Central memory CD4-positive, alpha-beta T cell (primary cell): ENCODE data around the gene SPRED1.

Source experiments
- DNase-seq: peaks from one replicate; pipeline ENCODE4 v3.0.0; 2022
- total RNA-seq, 3 experiments: gene quantifications; one replicate each; lab custom pipeline; 2026; lab: John Stamatoyannopoulos, UW

Gene SPRED1
- total RNA-seq, result 0.58 to 9.4 (median 0.65) reads per million in 3 experiments

DNA sequence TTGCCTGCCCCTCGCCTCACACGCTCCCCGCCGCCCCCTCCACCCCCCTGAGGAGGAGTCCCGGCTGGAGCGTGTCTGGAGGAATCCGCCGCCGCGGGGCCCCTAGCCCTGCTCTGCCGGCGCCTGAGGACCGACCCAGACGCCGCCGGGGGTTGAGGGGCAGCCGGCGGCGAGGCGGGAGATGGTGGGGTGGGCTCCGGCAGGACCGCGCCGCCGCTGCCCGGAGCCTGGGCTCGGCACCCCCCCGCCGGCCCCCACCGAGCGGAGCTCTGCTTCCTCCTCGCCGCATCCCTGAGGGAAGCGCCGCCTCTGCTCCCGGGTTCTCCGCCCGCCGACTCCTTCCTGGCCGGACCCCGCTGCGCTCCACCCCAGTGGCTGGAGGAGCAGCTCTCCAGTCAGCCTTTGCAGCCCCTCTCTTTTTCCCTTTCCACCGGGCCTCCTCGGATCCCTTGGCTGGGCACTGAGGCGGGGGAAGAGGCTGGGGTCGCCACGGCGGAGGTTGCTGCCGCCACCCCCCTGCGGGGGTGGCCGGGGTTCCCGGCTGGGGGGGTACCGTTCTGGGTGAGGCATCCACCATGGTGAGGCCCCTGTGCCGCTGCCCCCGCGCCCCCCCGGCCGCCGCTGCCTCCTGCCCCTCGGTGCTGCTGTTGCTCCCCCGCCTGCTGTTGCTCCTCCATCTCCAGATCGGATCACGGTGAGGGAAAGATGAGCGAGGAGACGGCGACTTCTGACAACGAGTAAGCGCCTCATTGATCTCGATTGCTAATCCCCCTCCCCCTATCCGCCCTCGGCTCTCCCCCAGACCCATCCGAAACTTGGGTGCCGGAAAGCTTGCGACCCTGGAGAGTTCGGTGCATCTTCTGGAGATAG, at the start of gene SPRED1:
TSS of gene SPRED1 (plus strand) at position 356 of the 870 bp plus-strand sequence. CDS start at position 706, 350 bp downstream.
- peak; percentile 5 for DNase-seq

GRCh38 chr15:38205526-38206272, 46.9 kb upstream of the SPRED1 start:
- DNase-seq, result no peak

DNA sequence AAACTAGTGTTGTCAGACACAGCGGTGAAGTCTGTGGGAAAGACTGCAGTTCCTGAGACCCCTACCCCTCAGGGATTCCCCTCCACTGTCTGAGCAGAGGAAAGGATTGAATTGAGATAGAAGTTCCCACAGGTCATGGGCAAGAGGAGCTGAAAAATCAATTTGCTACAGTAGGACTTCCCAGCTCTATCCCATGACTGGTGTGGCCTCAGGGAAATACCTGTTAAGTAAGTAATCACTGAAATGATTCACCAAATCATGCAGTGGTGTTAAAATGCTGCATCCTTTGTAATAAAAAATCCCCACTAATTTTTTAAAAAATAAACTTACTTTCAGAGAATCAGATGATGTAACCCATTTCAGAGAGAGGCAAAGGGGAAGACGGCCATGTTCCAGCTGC, 45.0 kb upstream of the SPRED1 start:
- no peak for DNase-seq

- no peak for DNase-seq
Measured at GRCh38 chr15:38208206-38208605, 44.4 kb upstream of the SPRED1 start.

- no peak for DNase-seq
Measured at GRCh38 chr15:38208779-38209178, 43.9 kb upstream of the SPRED1 start.

- no peak for DNase-seq
Measured at GRCh38 chr15:38211249-38211648, 41.4 kb upstream of the SPRED1 start.

- DNase-seq, result no peak
Measured at GRCh38 chr15:38211811-38212210, 40.8 kb upstream of the SPRED1 start.

DNA sequence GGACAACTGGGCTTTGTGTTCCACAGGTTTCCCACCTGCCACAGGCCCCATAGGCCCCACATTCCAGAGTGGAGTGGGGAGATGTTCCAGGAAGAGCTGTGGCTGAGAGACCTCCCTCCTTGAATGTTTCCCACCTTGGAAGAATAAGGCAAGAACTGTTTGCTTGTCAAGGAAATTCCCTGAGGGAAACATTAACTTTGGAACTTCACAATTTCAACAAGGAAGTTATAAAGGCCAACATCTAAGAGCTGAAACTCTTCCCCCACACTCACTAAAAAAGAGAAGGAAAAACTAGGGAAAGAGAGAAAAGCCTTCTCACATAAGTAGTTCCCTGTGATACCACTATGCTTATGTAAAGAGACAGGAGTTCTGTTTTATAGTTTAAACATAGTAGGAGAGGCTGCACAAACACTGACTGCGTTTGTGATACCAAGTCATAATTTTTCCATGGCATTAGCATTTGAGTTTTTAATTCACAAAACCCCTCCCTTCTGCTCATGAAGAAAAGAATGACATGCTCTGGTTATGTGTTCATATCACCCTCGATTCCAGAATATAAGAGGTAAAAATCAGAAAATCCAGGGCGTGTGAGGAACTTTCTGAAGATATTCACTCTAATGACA, 39.8 kb upstream of the SPRED1 start:
- no peak for DNase-seq

- DNase-seq, result no peak
Measured at GRCh38 chr15:38213356-38213755, 39.3 kb upstream of the SPRED1 start.

GRCh38 chr15:38215707-38216106, 36.9 kb upstream of the SPRED1 start:
- DNase-seq, result no peak

DNA sequence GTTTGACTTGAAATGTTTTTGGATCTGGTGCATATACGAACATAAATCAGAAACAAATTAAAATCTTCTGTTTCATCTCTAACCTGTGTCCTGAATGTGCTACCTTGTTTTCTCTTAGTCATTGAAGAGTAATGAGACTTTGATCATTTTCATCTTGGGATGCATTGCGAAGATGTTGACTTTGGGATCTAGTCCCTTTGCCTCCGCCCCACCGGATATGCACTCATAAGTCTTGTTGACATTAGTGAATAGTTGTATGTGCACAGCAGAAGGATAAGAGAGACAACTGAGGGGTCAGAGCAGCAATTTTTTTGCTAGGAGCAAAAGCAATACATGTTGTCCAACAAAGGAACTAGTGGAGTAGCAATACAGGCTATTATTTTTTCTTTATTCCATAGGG, 35.9 kb upstream of the SPRED1 start:
- no peak for DNase-seq

DNA sequence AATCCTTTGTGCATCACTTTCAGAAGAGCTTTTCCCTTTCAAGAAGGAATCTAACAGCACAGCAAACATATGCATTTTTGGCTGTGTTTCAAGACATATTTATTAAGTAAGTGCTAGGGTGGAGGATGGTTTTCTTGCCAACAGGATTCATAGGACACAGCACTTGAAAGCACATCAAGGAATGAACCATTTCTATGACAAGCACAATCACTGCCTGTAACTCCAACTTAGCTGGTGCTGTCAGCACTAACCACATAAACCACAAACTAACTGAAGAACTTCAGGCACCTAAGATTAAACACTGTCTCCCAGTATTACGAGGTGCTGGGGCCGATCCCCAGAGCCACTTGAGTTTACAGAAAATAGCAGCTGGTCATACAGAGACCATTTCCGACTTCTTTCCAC, 35.4 kb upstream of the SPRED1 start:
- DNase-seq, result no peak

DNA sequence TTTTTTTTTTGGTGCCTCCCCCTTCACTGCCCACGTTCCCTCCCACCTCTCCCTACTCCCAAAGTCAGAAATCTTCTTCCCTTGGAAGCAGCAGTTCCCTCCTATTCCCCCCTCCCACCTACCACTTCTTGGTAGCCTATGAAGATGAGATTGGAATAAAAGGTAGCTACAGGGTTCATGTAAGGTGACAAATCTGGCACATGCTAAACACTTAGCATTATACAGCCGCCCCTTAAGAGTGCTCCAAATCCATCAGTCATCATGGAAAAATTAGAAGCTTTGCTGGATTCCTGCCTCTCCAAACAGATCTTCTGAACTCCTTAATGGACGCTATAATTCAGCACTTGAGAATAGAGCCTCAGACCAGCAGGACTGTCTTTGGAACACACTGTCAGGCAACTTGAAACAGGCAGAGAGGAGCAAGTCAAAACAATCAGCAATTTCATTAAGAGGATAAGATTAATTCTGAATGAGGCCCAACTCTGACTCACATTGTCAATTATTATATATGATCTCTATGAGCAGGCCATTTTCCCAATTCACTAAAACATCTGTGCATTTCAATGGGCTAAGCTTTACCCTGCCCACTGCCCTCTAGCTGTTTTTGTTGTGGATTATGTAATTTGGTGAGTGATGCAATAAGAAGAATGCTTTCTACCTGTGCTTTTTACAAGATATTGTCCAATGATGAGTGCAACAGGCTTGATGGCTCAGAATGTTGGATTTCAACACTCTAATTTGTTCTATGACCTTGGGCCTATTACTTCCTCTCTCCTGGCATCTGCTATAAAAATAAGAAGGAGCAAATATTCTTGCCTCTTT, 34.6 kb upstream of the SPRED1 start:
- DNase-seq, result no peak

- no peak for DNase-seq
Measured at GRCh38 chr15:38220606-38221273, 31.9 kb upstream of the SPRED1 start.

DNA sequence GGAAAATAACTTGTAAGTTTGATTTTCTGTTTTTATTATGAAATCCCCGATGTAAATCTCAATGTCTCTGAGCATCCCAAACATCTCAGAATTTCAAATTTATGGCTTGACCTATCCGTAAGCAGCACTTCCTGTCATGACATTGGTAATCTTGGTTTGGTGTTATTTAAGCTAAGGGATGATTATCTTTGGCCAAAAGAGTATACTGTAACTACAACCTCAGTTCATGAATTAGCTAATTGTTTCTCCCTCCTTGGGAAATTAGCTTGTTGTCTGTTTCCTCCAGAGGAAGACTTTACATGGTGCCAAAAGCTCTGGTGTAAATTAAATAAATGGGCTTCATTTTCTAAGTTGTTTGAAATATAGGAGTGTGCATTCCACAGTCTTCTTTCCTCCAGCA, 28.1 kb upstream of the SPRED1 start:
- no peak for DNase-seq

DNA sequence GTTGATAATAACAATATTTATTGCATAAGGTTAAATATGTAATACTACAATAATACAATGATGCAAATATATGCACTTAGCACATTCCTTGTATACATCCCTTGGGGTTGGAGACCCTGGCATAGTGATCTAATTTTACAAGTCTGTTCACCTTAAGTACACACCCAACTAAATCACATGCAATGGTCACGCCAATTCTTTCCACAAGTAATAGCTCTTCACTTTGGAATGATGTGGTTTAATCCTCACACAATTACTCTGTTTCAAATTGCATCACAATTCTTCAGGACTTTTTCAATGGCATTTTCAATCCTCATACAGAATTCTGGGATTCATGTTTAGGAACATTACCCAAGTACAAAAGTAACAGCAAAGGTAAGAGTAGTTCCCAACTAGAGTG, 27.3 kb upstream of the SPRED1 start:
- DNase-seq, result no peak

DNA sequence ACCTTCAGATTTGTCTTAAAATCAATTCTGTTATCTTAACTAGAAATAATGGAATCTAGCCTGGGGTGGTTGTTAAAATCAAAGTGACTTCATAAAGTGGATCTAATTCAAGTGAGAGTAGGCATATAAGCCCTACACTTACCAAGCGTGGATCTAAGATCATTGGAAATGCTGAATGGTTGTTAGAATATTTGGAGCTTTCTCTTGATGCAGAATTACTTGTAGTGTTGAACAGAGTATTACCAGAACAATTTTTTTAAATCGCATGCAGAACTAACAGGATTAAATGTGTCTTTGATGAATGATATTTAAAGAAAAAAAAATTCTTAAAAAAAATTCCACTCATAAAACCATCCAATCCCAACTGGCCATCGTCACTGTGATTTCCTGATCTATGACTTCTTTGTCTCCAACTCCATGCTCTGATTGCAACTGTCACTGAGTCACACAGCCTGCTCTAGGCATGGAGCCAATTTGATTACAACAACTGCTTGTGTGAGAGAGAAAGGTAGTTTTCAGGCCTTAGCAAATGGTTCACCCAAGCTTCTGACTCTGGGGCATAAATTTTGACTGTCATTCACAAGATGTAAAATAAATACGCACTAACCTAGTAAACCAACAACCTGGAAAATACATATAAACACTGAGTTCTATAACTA, 25.9 kb upstream of the SPRED1 start:
- DNase-seq, result no peak

DNA sequence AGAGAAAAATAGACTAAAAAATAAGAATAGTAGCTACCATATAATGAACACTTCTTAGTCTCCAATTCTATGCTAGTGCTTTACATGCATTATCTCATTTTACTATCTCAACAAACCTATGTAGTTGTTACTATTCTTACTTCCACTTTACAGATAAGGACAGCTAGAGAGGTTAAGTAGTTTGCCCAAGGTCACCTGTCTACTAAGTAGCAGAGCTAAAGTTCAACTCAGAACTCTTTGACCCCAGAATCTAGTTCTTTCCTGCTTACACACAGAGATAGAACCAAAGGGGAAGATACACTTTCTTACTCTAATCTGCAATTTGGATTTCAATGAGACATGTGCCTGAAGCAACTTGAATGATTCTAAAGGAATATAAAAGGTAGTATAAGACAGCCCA, 24.7 kb upstream of the SPRED1 start:
- no peak for DNase-seq

DNA sequence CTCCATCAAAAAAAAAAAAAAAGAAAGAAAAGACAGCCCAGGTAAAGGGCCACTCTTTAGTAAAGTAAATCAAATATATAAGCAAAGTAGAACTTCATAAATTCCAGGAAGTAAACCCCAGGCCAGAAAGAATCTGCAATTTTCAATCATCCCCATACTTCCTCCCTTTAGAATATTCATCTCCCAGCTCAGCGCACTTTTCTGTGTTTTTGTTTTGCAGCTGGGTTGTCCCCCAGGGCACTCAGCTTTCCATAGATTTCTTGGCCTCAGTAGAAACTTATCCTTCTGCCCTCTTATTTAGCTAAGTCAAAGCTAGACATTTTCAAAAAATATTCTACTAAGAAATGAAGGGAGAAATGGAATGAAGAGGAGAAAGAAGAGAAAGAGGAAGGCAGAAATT, 24.0 kb upstream of the SPRED1 start:
- no peak for DNase-seq

DNA sequence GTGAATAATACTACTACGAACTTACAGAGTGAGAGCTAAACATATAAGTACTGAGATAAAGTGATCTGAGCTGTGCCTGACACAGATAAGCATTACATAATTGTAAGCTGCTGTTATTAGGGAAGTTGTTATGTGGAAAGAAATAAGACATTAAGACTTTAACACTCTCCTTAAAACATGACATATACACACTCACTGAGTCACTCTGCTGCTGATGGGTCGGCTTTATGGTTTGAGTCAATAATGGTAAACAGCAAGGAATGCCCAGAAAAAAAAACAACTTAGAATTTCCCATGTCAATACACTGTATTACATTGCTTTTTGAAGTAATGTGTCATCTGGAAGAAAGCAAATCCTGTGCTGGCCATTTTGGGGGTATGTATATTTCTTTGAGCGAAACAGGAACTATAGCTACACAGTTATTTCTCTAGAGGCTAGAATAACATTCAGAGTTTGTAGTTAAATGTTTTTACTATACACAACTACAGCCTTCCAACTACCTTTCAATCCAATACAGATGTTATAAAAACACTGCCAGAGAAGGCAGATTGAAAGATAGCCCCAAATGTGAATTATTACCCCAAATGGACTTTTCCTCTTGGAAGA, 22.8 kb upstream of the SPRED1 start:
- no peak for DNase-seq

DNA sequence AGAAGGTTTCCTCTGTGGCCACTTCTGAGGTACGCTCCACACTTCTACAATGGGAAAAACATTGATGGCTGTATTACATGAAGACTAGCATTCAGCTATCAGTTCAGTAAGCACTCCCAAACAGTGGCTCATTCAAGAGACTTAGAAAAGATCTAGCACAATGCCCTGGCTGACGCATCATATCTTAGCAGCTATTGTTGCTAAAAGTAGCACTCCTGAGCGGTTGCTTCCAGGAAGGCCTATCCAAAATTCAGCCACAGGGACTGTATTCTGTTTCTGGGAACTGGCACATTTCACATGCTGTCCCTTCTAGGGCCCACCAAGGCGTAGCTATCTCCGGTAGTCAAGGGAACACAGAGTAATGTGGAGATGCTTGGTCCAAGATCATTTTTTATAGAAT, 21.2 kb upstream of the SPRED1 start:
- no peak for DNase-seq
